SH-SY5Y (cell line): ENCODE results near the gene FBXL2.
A peak's percentile ranks its signal among the peaks of the same experiment; 100 is the strongest.

Experiments used
- GATA2 ChIP-seq: IDR thresholded peaks from 2 replicates; pipeline ENCODE4 v1.6.1; 2011; ENCODE audit warnings: mild to moderate bottlenecking, low read depth, low read length
- GATA3 ChIP-seq: IDR thresholded peaks from 2 replicates; pipeline ENCODE4 v1.6.1; 2011; ENCODE audit warnings: low read depth, mild to moderate bottlenecking, low read length, moderate library complexity

FBXL2 gene

DNA sequence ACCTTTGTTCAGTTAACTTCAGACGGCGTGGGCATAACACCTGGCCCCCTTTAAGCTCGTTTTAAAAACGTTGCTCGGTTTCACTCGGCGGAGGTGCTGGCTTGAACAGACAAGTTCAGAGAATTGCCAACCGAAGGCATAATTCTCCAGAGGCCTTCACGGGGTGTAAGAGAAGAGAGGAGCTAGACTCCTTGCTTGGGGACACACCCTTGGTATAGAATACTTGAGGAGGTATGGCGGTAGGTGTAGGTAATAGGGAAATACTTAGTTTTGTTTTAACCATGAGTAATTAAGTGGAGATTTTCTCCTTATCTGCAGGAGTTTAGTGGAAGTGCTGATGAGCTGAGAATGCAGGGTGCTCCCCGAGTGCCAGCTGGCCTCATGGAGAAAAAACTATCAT lies 921 bp downstream of the FBXL2 start:
- TF ChIP-seq GATA2: no peak
- no peak for TF ChIP-seq GATA3

- TF ChIP-seq GATA3 (no peak), GATA2 (no peak)
Observed at GRCh38 chr3:33287672-33288282, 10.5 kb downstream of the FBXL2 start.

DNA sequence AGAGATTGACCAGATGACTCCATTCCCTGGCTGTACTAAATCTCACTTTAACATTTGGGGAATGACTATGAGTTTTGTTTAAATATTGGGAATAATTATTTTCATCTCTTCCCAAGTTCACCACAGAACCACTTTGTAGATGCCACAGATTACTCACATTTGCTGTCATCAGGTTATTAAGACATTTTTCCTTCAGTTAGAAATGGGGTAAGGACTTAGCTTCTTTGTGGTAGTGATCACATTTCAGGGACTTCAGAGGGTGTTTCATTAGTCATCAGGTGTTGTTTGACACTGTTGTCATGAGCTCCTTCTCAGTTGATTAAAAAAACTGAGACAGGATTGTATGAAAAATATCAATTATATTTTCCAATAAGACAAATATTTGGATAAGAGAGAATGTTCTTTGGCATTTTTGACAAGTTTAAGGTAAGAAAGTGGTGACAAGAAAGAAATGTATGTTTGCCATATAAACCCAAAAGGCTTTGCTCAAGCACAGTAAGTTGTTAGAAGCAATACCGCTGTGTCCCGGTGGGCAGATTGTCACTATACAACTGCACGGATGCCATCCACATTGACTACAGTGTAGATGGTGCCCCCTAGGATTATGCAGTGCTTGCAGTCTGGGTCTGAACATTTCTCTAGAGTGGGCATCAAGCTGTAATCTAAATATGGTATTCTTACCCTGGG lies 22.3 kb downstream of the FBXL2 start:
- TF ChIP-seq GATA3: no peak
- no peak for TF ChIP-seq GATA2

GRCh38 chr3:33312361-33312760 lies 35.1 kb downstream of the FBXL2 start:
- TF ChIP-seq GATA3 (no peak), GATA2 (no peak)

GRCh38 chr3:33313331-33313730 lies 36.1 kb downstream of the FBXL2 start:
- no peak for TF ChIP-seq GATA3
- TF ChIP-seq GATA2: no peak

- TF ChIP-seq GATA2 (no peak), GATA3 (no peak)
Observed at GRCh38 chr3:33314993-33315392, 37.8 kb downstream of the FBXL2 start.

DNA sequence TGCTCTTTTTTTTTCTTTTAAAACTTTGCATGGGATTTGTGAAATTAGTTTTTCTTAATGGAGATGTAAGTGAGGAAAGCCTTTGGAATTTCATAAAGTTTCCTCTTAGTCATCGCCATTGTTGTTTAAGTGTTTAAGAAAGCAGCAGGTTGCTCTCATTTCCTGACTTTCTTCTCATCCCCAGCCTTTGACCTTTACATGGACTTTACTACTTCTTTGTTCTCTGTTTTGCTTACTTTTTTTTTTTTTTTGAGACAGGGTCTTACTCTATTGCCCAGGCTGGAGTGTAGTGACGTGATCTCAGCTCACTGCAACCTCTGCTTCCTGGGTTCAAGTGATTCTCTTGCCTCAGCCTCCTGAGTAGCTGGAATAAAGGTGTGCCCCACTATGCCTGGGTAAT lies 38.6 kb downstream of the FBXL2 start:
- TF ChIP-seq GATA2: no peak
- TF ChIP-seq GATA3: no peak

DNA sequence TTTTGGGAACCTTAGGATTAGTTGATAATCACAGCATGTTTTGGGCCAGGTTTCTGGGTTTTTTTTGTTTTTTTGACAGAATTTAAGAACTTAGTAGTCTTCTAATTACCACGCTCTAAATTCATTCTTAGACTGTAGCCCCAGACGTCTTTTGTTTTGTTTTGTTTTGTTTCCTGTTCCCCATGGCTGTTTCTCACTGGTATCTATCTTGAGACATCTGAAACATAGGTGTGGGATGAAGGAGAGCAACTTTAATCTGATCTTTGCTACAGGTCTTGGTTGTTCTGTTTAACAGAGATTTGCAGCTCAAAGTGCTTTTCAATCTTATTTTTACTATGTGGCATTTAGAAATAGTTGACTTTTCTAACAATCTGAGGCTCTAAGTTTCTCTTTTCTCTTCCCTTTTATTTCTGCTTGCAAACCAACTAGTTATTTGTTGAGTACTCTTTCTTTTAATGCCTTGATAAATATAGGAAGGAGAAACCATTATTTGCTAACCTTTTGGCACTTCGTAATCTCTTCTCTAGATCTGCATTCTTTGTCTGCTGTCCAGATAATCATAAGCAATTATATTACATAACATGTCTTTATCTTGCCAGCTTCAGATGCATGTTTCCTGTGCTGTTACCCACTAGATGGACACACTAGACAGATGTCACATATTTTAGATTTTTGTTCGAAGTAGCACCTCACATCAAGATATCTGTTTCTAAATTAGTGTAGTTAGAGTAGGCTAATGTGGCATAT lies 40.9 kb downstream of the FBXL2 start:
- no peak for TF ChIP-seq GATA2
- TF ChIP-seq GATA3: peak; percentile 32; the same call in 1 of the 2 replicates

DNA sequence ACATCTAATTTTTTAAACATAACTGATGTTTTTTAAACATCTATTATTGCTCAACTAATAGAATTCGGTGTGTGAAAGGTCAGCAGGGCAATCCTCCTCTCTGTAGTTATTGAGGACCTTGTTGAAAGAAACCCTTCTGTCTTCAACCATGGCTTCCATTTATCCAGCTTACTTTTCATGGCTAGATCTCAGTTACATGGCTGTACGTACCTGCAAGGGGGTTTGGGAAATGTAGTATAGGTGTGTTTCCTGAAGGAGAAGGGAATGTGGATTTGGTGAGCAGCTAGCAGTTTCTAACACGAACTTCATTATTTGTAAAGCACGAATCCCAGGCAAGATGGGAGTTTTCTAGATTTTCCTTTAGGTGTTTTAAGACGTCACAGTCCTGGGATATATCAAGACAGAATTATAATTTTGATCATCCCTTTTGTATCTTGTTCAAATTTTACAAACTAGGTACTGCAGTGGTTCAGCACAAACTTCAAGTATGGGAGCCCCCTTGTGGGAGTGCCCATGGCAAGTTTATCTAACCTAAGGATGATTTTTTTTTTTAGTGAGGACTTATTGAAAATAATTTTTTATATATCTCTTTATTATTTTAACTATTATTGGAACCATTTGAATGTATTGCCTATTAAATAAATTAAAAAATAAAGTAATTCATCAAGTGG lies 41.6 kb downstream of the FBXL2 start:
- TF ChIP-seq GATA3 (0 out of 2 replicates have a peak, but pooled peaks have one; percentile 14), GATA2 (no peak)

DNA sequence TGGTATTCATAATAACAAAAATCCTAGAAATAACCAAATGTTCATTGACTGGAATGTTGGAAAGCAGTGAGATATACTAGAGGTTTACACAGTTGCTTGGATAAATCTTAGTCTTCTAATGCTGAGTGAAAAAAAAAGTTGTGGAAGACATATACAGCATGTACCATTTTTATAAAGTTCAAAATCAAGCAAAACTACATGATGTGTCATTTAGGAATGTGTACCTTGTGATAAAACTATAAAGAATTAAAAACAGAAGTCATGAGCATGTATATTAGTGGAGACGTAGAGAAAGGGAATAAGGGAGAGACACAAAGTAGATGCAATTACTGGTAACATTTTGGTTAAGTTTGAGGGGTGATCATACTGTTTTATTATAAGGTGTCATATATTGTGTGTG lies 45.2 kb downstream of the FBXL2 start:
- no peak for TF ChIP-seq GATA2

- no peak for TF ChIP-seq GATA3
- no peak for TF ChIP-seq GATA2
Observed at GRCh38 chr3:33331414-33331813, 54.2 kb downstream of the FBXL2 start.

DNA sequence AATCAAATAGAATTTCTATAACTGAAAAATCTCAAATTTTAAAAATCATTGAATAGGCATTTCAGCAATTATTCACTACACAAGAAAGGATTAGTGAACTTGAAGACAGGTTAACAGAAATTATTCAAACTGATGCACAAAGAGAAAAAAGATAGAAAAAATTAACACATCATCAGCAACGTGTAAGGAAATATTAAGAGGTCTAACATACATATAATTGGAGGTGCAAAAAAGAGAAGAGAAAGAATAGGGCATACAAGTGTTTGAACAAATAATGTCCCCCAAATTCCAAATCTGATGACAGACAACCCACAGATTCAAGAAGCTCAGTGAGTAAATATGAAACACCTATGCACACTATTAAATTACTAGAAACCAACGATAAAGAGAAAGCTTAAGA lies 57.1 kb downstream of the FBXL2 start:
- TF ChIP-seq GATA2 (no peak), GATA3 (no peak)

DNA sequence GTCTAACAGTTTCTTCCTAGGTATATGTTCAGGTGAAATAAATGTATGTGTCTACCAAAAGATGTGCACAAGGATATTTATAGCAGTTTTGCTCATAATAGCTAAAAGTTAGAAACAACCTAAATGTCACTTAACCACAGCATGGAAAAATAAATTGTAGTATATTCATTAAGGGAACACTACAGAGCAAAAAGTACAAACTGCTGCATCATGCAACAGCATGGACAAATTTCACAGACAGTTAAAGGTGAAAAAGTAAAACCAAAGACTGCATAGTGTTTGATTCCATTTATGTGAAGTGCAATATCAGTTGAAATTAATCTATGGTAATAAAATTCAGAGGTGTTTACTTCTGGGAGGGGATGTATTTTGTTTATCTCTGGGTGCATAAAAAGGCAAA lies 62.5 kb downstream of the FBXL2 start:
- TF ChIP-seq GATA3 (no peak), GATA2 (no peak)

- TF ChIP-seq GATA3: no peak
- TF ChIP-seq GATA2: no peak
Observed at GRCh38 chr3:33355611-33356010, 78.4 kb downstream of the FBXL2 start.
